Measurements from ENCODE around the gene AHRR.

The AHRR gene

GRCh38 chr5:446066-446882 is 124.8 kb downstream of the AHRR start:
- no peak for DNase-seq

- peak; percentile 53 for DNase-seq
Observed at GRCh38 chr5:446883-447263, 125.4 kb downstream of the AHRR start.

- DNase-seq, result no peak
Observed at GRCh38 chr5:447501-447900, 126.0 kb downstream of the AHRR start.

- DNase-seq, result no peak
Observed at GRCh38 chr5:448061-448765, 126.7 kb downstream of the AHRR start.

- DNase-seq, result no peak
Observed at GRCh38 chr5:448766-449090, 127.2 kb downstream of the AHRR start.

GRCh38 chr5:449151-449550 is 127.6 kb downstream of the AHRR start:
- no peak for DNase-seq

- no peak for DNase-seq
Observed at GRCh38 chr5:451587-452458, 130.3 kb downstream of the AHRR start.

GRCh38 chr5:452978-453710 is 131.6 kb downstream of the AHRR start:
- no peak for DNase-seq

- no peak for DNase-seq
Observed at GRCh38 chr5:453725-454481, 132.4 kb downstream of the AHRR start.

GRCh38 chr5:454936-455335 is 133.4 kb downstream of the AHRR start:
- DNase-seq, result no peak

- no peak for DNase-seq
Observed at GRCh38 chr5:455806-456205, 134.3 kb downstream of the AHRR start.

- no peak for DNase-seq
Observed at GRCh38 chr5:456351-457194, 135.1 kb downstream of the AHRR start.

- DNase-seq, result no peak
Observed at GRCh38 chr5:457195-457961, 135.9 kb downstream of the AHRR start.

GRCh38 chr5:458547-459353 is 137.2 kb downstream of the AHRR start:
- DNase-seq, result no peak

- DNase-seq, result no peak
Observed at GRCh38 chr5:459562-460272, 138.2 kb downstream of the AHRR start.

GRCh38 chr5:460273-460625 is 138.7 kb downstream of the AHRR start:
- no peak for DNase-seq

- DNase-seq, result no peak
Observed at GRCh38 chr5:462051-462481, 140.6 kb downstream of the AHRR start.

- no peak for DNase-seq
Observed at GRCh38 chr5:463301-463700, 141.8 kb downstream of the AHRR start.

GRCh38 chr5:463952-464351 is 142.4 kb downstream of the AHRR start:
- no peak for DNase-seq

Data from SHP77 treated with DMSO at 0.1 percent for 48 hours (cell line).